Mesodermal cell (in vitro differentiated cells): ENCODE data around the gene MGLL.

Source experiments
- H3K27ac ChIP-seq: 2 replicates; pipeline ENCODE4 v1.7.0; 2013; ENCODE audit warnings: mild to moderate bottlenecking, low read depth, low read length, moderate library complexity; ENCODE audit not compliant: severe bottlenecking
- H3K36me3 ChIP-seq: 2 replicates; pipeline ENCODE4 v1.7.1; 2013; ENCODE audit warnings: mild to moderate bottlenecking, low read length, moderate library complexity; ENCODE audit not compliant: control insufficient read depth, insufficient read depth
- H3K4me1 ChIP-seq: one replicate; pipeline ENCODE4 v1.7.1; 2013; ENCODE audit warnings: mild to moderate bottlenecking, low read length; ENCODE audit not compliant: insufficient read depth, control insufficient read depth, poor library complexity, severe bottlenecking
- H3K4me3 ChIP-seq: 2 replicates; pipeline ENCODE4 v1.7.0; 2013; ENCODE audit warnings: low read length, control low read depth, mild to moderate bottlenecking; ENCODE audit not compliant: insufficient read depth, poor library complexity, severe bottlenecking; ENCODE audit errors: extremely low read depth
- H3K9me3 ChIP-seq: 2 replicates; pipeline ENCODE4 v1.7.1; 2013; ENCODE audit warnings: mild to moderate bottlenecking, low read length, moderate library complexity; ENCODE audit not compliant: control insufficient read depth
- whole genome bisulfite sequencing, 2 experiments: methylation state at CpG; one replicate each; pipeline ENCODE4 v1.1.5; 2013; ENCODE audit warnings: missing lambda C conversion rate in 2 of 2; ENCODE audit not compliant: insufficient coverage in 2 of 2; 5-methylcytosine and 5-hydroxymethylcytosine counted together

The MGLL gene

DNA sequence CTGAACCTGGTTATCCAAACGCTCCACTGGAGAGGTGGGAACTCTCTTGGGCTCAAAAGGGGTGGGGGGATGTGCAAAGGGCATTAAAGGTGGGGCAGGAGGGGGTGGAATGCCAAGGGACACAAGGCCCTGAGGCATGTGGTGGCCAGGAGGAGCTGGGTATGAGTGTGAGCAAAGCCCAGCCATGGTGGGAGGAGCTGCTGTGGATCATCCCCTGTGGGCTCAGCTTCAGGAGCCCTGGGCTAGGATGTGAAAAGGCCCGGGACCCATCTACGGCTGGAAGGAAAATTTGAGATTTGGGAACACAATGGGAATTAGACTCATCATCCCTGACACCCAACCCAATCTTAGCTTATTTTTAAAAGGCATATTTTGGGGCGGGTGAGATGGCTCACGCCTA lies 33.3 kb downstream of the MGLL start:
- WGBS, 2 experiments: 80 to 93% methylated on average over 1 to 3 of the region's 5 CpGs

DNA sequence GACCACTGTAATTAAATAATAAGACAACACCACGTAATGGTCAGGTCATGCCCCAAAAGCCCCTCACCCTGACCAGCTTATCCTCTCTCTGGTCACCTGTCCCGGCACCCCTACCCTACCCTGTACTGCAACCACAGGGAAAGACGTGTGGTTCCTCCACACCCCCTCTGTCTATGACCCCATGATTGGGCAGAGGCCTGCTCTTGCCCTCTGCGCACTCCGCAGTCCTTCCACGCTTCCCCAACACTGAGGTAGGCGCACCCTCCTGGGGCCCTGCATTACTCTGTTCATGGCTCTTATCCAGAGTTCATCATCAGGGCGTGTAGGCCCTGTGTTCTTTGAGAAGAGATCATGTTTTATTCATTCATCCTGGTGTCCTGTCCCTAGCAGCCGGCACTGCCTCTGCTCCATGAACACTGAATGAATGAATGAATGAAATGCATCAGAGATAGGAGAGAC lies 33.8 kb downstream of the MGLL start:
- Histone ChIP-seq H3K27ac (no peak overlapping the region), H3K4me3 (no peak overlapping the region), H3K9me3 (no peaks in the 10 kb centered on the region), H3K36me3 (no peaks in the 10 kb centered on the region), H3K4me1 (peaks cover 20% of the 10 kb centered on the region)
- WGBS, 2 experiments: 89 to 93% methylated on average over 9 of the region's 9 CpGs

More for the DNA sequence above, 33.3 kb downstream of the MGLL start:
- H3K4me1 ChIP-seq: peaks cover 20% of the 10 kb centered on the region
- no peak overlapping the region for H3K27ac ChIP-seq
- no peak overlapping the region for H3K4me3 ChIP-seq
- H3K36me3 ChIP-seq: no peaks in the 10 kb centered on the region
- no peaks in the 10 kb centered on the region for H3K9me3 ChIP-seq

DNA sequence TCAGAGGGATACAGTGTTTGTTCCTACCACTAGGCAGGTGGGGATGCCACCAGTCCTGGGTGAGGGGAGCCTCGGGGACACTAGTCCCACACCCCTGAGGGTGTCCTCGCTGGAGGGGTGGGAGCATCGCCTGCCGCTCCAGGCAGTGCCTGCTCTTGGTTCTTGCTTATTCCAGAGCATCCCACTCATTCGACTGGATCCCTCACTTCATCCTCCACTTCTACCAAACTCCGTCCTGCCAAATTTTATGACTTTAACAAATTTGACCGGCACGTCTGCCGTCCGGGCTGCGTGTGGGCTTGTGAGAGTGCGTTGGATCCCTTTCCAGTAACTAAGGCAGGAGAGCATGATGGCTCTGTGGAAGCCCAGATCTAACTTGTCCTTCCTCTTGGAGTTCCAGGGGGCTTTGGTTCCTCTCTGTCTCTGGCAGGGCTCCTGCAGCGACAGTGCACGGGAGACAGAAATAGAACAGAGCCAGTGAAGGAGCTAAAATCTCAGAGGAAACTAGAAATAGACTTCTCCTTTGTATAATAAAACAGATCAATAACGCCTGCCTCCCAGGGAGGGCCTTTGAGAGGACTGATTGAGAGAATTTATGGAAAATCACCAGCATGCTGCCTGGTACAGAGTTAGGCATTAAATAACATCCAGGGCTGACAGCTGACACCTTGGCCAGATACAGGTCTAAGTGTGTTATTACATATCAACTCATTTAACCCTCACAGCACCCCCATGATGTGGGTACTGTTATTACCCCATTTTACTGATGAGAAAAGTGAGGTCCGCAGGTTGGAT lies 34.5 kb downstream of the MGLL start:
- WGBS, 2 experiments: 90 to 96% methylated on average over 10 to 13 of the region's 16 CpGs
- Histone ChIP-seq H3K4me1 (peaks cover 20% of the 10 kb centered on the region), H3K27ac (no peak overlapping the region), H3K9me3 (no peaks in the 10 kb centered on the region), H3K4me3 (no peak overlapping the region), H3K36me3 (no peaks in the 10 kb centered on the region)

DNA sequence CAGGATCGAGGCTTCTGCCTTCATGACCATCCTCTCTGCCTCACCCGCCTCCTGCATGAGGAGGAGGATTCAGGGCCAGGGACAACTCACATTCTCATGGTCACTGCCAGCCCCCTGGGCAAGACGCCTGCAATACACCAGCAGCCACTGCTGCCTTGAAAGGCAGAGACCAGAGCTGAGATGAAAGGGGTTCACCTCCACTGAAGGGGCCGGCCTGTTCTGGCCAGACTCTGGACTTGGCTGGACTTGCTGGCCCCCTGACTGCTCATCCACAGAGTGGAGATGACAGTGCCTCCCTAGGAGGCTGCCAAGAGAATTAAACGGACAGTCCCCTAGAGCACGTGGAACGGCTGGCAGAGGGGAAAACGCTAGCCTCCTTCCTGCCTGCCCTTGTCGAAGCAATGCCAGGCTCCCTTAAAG lies 35.2 kb downstream of the MGLL start:
- no peaks in the 10 kb centered on the region for H3K36me3 ChIP-seq
- no peak overlapping the region for H3K27ac ChIP-seq
- H3K9me3 ChIP-seq: no peaks in the 10 kb centered on the region
- H3K4me1 ChIP-seq: peaks cover 22% of the 10 kb centered on the region
- no peak overlapping the region for H3K4me3 ChIP-seq
- 89 to 92% methylated on average over 9 of the region's 9 CpGs for WGBS, 2 experiments

DNA sequence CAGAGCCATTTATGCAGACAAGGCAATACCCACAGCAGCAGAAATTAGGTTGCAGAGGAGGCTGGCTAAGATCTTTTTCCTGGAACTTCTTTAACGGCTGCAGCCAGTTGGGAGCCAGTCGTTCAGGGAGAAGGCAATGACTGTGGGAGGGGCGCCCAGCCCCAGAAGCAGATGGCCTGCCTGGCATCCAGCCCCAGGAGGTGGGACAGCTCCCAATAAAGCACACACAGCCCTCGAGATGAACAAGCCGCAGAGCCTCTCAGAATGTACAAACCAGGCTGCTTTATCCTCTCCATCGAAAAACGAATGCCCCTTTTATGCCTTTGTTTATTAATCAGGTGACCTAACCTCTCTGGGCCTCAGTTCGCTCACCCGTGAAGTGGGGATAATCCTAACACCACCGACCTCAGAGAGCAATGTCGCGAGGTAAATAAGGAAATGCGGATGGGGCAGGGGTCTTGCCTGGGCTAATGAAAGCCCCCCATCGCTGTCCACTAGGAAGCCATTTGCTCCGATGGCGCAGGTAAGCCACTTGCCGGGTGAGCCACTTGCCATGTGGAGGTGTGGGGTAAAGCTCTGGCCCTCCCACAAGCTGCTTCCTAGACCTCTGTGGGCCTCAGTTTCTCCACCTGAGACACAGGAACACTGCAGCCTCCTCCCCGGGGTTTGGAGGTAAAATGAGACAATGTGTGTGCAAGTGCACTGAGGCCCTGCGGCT lies 35.8 kb downstream of the MGLL start:
- 91% methylated on average over 17 to 18 of the region's 19 CpGs for WGBS, 2 experiments
- Histone ChIP-seq H3K4me3 (no peak overlapping the region), H3K4me1 (peaks cover 25% of the 10 kb centered on the region), H3K9me3 (no peaks in the 10 kb centered on the region), H3K27ac (no peak overlapping the region), H3K36me3 (no peaks in the 10 kb centered on the region)

DNA sequence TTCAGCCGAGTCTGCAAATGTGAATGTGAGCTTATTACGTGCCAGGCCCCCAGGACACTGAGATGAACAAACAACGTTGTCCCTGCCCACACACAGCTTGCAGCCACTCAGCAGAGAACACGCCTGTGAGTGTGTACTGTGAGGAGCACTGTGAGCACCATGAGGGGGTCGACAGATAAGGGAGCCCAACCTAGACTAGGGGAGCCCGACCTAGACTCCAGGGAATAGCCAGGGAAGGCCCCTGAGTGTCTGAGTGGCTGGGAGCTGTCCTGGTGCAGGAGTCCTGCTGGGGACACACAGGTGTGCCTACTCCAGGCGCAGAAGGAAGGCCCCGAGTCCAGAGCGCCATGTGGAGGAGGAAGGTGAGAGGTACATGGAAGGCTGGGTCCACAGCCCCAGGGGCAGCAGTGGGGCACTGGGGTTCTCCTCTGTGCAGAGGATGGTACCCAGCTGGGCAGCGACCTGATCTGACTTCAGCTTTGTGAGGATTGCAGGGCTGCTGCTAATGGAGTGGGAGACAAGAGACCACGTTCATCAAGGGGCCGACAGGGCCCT lies 36.5 kb downstream of the MGLL start:
- WGBS, 2 experiments: 80 to 88% methylated on average over 7 to 11 of the region's 12 CpGs
- peaks cover 20% of the 10 kb centered on the region for H3K4me1 ChIP-seq
- H3K27ac ChIP-seq: no peak overlapping the region

DNA sequence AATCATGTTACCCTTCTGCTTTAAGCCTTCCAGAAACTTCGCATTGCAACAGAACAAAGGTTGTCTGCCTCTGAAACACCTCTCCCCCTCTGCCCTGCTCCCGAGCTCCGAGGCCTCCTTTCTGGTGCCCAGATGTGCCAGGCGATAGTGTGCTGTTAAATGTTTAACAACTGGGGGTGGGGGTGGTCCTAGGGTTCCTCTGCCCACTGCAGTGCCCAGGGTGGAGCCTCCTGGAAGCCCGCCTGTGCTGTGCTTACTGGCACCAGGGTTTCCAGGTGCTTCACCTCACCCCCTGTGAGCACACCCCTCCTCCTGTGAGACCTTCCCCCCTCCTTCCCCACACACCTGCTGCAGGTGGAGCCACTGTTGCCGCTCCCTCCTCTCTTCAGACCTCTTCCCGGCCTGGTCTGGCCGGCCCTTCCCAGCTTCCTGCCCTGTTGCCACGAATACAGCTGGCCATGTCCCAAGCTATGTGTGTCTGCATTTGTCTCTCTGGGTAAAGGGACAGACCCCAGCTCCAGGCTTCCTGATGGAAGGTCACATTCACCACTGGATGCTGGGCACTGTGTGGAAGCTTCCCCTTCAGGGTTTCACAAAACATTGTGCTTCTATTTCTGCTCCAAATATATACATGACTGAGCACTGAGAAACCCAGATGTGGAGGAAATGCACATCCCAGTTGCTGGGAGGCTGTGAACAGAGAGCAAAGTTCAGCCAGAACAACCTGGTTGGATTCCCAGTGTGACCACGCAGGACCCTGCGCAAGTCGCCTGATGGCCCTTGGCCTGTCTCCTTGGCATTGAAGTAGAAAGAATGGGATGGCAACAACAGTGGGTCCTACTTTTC lies 37.2 kb downstream of the MGLL start:
- no peaks in the 10 kb centered on the region for H3K9me3 ChIP-seq
- 91 to 98% methylated on average over 5 to 7 of the region's 12 CpGs for WGBS, 2 experiments
- H3K4me3 ChIP-seq: no peak overlapping the region
- no peaks in the 10 kb centered on the region for H3K36me3 ChIP-seq
- peaks cover 19% of the 10 kb centered on the region for H3K4me1 ChIP-seq
- H3K27ac ChIP-seq: no peak overlapping the region

More for the DNA sequence above, 36.5 kb downstream of the MGLL start:
- no peaks in the 10 kb centered on the region for H3K9me3 ChIP-seq
- H3K36me3 ChIP-seq: no peaks in the 10 kb centered on the region
- H3K4me3 ChIP-seq: no peak overlapping the region

DNA sequence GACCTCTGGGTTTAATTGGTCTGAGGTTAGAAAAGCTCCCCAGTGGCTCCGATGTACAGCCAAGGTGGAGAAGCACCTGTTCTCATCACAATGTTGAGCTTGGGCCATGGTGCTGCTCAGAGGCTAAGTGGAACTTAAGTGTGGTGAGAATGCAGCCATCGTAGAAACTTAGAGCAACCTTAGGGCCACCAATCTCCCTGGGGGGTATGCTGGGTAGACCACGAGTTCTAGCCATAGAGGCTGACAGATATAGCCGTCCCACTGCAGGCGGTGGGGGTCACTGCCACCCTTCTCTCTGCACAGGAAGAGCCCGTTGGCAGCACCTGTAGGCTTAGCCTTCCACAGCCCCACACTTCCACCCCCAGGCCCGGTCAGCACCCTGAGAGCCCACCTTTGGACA lies 38.0 kb downstream of the MGLL start:
- no peaks in the 10 kb centered on the region for H3K36me3 ChIP-seq

DNA sequence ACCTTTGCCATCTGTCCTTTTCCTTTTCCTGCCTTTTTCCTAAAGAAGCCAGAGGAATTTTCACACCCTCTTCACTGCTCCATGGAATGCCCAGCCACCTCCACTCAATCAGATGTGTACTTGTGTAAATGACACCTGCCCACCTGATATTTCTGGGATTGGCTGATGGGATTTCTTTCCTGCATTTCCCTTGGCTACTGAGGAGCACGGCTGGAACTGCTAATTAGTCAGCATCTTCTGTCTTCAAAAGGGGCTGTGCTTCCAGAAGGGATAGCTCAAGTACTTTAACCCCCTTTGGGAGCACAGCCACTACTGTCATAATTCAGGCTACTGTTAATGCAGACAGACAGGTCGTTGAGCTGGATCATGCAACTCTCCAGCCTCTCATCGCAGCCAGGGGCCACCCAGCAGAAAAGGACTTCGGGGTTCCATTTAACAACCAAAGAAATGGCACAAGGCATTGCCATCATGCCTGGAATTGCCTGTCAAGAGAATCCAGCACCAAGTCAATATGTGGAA lies 38.6 kb downstream of the MGLL start:
- Histone ChIP-seq H3K4me1 (peaks cover 26% of the 10 kb centered on the region), H3K36me3 (no peaks in the 10 kb centered on the region), H3K27ac (no peak overlapping the region), H3K9me3 (no peaks in the 10 kb centered on the region), H3K4me3 (no peak overlapping the region)
- 89 to 96% methylated on average over 3 to 4 of the region's 4 CpGs for WGBS, 2 experiments

More for the DNA sequence above, 38.0 kb downstream of the MGLL start:
- Histone ChIP-seq H3K9me3 (no peaks in the 10 kb centered on the region), H3K27ac (no peak overlapping the region), H3K4me1 (peaks cover 27% of the 10 kb centered on the region), H3K4me3 (no peak overlapping the region)
- 82 to 91% methylated on average over 3 to 6 of the region's 7 CpGs for WGBS, 2 experiments

DNA sequence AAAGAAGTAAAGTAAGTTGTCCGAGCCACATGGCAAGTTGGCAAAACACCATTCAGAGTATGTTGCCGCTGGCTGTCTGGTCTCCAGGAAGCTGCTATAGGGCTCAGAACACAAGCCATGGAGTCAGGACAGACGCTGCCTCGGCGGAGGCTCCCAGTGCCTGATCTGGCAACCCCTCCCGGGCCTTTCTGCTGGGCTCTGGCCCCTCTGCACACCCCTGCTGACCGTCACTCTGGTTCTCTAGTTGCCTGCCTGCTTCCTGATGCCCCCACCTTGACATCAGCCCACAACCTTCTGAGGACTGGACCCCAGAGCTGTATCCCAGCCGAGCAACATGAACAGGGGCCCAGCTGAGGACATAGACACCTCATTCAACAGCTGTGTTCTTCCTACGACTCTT lies 39.1 kb downstream of the MGLL start:
- Histone ChIP-seq H3K36me3 (no peaks in the 10 kb centered on the region), H3K4me3 (no peak overlapping the region), H3K9me3 (no peaks in the 10 kb centered on the region), H3K27ac (no peak overlapping the region), H3K4me1 (peaks cover 23% of the 10 kb centered on the region)
- WGBS, 2 experiments: 90 to 95% methylated on average over 8 to 9 of the region's 9 CpGs
